DMS153 (cell line): ENCODE results near the gene ISLR.

Experiments used
- DNase-seq: peaks from one replicate; lab custom pipeline; 2025; lab: John Stamatoyannopoulos, UW

Gene ISLR

GRCh38 chr15:74172701-74173379, 670 bp upstream of the ISLR start:
- no peak for DNase-seq

- DNase-seq: no peak
These were observed 878 bp downstream of the ISLR start for GRCh38 chr15:74174219-74174957.

GRCh38 chr15:74174958-74175253, 1.4 kb downstream of the ISLR start:
- DNase-seq: no peak

- DNase-seq: no peak
These were observed 2.0 kb downstream of the ISLR start for GRCh38 chr15:74175271-74176191.

GRCh38 chr15:74176262-74177214, 3.0 kb downstream of the ISLR start:
- DNase-seq: no peak

- DNase-seq: no peak
These were observed 5.0 kb downstream of the ISLR start for GRCh38 chr15:74178326-74179100.

- DNase-seq: no peak
These were observed 5.8 kb downstream of the ISLR start for GRCh38 chr15:74179101-74179841.

- no peak for DNase-seq
These were observed 6.7 kb downstream of the ISLR start for GRCh38 chr15:74179983-74180880.

GRCh38 chr15:74180881-74181602, 7.5 kb downstream of the ISLR start:
- DNase-seq: no peak

GRCh38 chr15:74182131-74182530, 8.6 kb downstream of the ISLR start:
- no peak for DNase-seq

GRCh38 chr15:74184582-74185091, 11.1 kb downstream of the ISLR start:
- DNase-seq: no peak

GRCh38 chr15:74185710-74186348, 12.3 kb downstream of the ISLR start:
- DNase-seq: no peak

- DNase-seq: no peak
These were observed 14.7 kb downstream of the ISLR start for GRCh38 chr15:74188216-74188615.

GRCh38 chr15:74191798-74192197, 18.3 kb downstream of the ISLR start:
- DNase-seq: no peak

GRCh38 chr15:74192751-74193150, 19.2 kb downstream of the ISLR start:
- DNase-seq: no peak

GRCh38 chr15:74193299-74193718, 19.8 kb downstream of the ISLR start:
- no peak for DNase-seq

GRCh38 chr15:74193905-74194304, 20.4 kb downstream of the ISLR start:
- DNase-seq: no peak
